IPS DF 19.7 (cell line): Measurements from ENCODE around the gene OR10A3.
"Not testable (repeated sequence)": the region's sequence is repeated elsewhere in the genome, so short reads cannot be mapped to it uniquely, and the experiment has no call there.

Experiments
- DNase-seq: peaks from one replicate; pipeline ENCODE4 v3.0.0-alpha.2; 2013; ENCODE audit warnings: low read depth, low spot score

Gene OR10A3, protein sequence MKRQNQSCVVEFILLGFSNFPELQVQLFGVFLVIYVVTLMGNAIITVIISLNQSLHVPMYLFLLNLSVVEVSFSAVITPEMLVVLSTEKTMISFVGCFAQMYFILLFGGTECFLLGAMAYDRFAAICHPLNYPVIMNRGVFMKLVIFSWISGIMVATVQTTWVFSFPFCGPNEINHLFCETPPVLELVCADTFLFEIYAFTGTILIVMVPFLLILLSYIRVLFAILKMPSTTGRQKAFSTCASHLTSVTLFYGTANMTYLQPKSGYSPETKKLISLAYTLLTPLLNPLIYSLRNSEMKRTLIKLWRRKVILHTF

GRCh38 chr11:7941608-7942007 lies at the start of gene OR10A3:
TSS of gene OR10A3 (minus strand) at chr11:7941708. CDS start at chr11:7939520, 2,188 bp downstream.
- no peak for DNase-seq

- not testable (repeated sequence) for DNase-seq
Observed at GRCh38 chr11:7987560-7987883, 46.0 kb upstream of the OR10A3 start.

- peak; percentile 100 for DNase-seq
Observed at GRCh38 chr11:7986768-7987559, 45.5 kb upstream of the OR10A3 start, which contains the start of gene EIF3F. TSS of gene EIF3F (plus strand) at chr11:7987337. CDS start at chr11:7987353, 16 bp downstream.

GRCh38 chr11:7983832-7984590 lies 42.5 kb upstream of the OR10A3 start:
- DNase-seq: no peak

GRCh38 chr11:7982582-7983119 lies 41.1 kb upstream of the OR10A3 start:
- DNase-seq: no peak

DNA sequence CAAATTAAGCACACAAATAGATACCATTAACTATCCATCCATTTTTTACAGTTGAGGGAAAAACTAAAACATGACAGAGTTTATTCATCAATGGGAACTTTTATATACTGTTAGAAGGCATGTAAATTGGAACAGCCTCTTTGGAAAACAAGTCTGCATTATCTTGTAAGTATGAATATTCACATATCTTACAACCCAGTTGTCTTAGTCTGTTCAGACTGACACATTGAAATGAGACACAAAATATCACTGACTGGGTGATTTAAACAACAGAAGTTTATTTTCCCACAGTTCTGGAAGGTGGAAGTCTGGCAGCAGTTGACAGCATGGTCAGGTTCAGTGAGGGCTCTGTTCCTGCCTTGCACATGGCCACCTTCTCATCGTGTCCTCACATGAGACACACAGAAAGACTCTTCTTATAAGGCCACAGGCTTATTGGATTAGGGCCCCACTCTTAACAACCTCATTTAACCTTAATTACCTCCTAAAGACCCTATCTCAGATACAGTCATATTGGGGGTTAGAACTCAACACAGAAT lies 40.2 kb upstream of the OR10A3 start:
- no peak for DNase-seq

- no peak for DNase-seq
Observed at GRCh38 chr11:7977232-7977917, 35.9 kb upstream of the OR10A3 start.

DNA sequence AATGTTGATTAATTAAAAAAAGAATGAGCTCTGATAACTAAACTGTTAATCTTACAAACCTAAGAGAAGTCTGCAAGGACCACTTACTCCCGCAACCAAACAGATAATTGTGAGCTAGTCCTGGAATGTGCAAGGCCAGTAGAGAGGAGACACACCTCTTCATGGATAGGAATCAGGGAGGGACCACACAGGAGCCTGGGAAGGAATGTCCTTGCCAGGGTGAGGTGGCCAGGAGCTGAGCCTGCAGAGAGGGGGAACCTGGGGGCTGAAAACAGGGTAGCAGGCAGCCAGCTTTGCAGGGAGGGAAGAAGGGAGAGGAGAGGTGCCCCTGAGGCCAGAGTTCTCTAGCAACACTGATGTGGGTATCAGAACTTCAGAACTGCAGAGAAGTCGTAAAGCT lies 33.2 kb upstream of the OR10A3 start:
- DNase-seq: peak; percentile 5

DNA sequence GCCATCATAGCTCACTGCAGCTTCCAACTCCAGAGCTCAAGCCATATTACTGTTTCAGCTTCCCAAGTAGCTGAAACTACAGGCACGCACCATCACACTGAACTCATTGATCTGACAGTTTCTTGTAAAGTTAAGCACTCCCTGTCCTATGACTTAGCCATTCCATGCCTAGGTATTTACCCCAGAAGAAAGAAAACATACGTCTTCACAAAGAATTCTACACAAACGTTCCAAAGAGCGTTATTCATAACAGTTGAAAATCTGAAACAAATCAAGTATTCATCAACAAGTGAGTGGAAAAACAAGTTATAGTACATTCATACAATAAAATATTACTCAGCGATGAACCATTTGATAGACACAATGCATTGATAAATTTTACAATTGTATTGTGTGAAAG lies 31.5 kb upstream of the OR10A3 start:
- no peak for DNase-seq

DNA sequence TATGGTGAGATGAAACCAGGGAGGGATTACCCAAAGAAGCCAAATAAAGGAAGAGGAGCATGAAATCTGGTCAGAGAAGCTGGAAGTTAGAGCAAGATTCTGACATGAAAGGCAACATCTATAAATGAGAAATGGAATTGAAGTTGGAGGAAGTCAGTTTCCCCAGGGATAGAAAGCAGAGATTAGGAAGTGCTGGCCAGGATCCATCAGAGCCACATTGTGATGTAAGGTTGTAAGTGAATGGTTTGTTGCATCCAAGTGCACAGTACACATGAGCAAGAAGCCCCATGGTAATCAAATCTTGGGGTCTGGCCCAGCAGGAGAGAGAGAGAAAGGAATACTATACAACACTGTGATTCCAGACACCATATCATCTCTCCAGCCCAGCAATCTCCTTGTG lies 30.3 kb upstream of the OR10A3 start:
- no peak for DNase-seq

DNA sequence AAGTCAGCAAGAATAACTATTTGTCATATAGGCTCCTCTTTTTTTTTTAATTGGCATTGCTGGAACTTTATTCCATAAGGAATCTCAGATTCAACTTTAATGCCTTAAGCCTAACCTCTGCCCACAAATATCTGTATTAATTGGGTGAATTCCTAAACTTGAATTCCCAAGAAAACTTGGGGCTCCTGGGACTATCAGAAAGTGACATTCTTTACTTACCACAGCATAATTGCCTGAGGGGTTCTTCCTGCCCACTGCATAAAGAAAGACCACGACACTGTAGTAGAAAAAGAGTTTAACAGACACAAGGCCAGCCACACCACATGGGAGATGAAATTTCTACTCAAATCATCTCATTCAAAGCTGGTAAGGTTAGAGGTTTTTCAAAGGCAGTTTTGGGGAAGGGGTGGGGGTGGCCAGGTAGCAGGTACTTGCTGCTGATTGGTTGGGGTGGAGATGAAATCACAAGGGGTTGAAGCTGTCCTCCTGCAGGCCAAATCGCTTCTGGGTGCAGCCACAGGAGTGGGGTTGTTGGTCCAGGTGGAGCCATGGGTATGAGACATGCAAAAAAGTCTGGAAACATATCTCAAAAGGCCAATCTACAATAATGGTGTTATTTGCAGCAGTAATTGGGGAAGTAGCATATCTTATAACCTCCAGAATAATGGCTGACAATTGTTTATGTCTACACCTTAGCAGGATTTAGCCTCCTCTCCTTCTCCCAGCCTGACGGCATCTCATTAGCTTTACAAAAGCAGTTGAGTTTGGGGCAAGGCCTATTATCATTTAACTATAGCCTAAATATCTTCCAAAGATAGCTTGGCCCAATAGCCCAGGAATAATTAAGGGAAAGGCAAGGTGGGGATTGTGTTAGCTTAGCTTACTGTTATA lies 28.5 kb upstream of the OR10A3 start:
- DNase-seq: peak; percentile 33

DNA sequence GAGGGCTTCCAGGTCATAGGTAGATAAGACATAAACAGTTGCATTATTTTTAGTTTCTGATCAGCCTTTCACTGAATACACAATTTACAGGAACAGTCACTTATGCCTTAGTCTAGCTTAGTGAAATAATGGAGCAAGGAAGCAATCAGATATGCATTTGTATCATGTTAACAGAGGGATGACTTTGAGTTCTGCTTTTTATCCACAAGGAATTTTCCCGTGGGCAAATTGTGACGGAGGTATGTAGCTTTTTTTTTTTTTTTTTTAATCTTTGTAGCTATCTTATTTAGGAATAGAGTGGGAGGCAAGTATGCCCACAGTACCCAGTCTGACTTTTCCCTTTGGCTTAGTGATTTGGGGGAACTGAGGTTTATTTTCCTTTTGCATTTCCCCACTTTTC lies 27.2 kb upstream of the OR10A3 start:
- DNase-seq: no peak

DNA sequence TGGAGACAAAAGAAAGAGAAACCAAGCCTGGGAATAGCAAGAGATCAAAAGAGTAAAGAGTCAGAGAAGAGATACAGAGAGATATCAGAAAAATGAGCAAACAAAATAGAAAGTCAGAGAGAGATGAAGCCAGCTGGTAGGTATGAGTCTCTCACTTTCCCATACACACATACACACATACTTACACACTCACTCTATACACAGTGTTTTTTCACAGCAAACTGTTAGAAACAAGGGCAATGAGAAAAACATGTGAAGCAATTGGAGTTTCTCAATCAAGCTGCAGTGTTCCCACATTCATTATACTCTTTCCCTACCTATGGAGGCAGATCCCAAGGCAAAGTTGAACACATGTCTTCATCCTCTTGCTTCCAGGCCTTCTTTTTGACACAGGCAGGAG lies 26.3 kb upstream of the OR10A3 start:
- DNase-seq: no peak

- DNase-seq: no peak
Observed at GRCh38 chr11:7967097-7967496, 25.6 kb upstream of the OR10A3 start.

- no peak for DNase-seq
Observed at GRCh38 chr11:7965386-7965785, 23.9 kb upstream of the OR10A3 start, which contains the start of gene NLRP10. TSS of gene NLRP10 (minus strand) at chr11:7965447. CDS start at chr11:7963495, 1,952 bp downstream.

DNA sequence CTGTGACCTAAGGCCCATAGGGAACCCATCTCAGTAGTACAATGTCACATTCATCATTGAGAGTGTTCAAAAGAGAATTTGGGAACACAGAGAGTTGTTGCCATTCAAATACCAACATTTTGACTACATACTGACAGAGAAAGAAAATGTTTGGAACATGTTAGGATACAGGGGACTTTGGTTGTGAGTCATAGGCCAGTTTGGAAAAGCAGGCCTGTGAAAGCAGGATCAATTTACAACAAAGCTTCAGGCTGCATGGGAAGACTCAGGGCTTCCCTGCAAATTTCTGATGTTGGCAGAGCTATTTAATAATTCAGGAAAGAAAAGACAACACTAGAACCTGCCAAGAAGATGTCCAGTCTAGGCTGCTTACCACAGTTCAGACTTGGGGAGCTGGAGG lies 23.4 kb upstream of the OR10A3 start:
- DNase-seq: no peak

DNA sequence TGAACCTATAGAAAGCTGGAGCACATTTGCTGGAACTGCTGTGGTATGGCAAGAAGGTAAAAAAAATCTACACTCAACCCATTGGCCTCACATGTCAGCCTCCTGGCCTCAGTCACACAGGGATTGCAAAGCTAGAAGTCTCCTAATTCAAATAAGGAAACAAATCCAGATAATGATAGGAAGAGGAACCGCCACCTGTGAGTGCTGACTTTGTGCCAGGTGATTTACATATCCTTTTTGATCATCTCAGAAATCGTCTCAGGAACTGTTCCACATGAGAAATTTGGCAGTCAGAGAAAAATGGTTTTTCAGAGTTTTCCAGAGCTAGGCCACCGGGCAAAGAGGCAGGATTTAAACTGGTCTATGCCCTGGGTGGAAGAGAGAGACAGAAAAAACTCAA lies 22.8 kb upstream of the OR10A3 start:
- DNase-seq: no peak

GRCh38 chr11:7955191-7955590 lies 13.7 kb upstream of the OR10A3 start:
- DNase-seq: no peak

GRCh38 chr11:7949934-7950333 lies 8.4 kb upstream of the OR10A3 start:
- DNase-seq: no peak

GRCh38 chr11:7944123-7944522 lies 2.6 kb upstream of the OR10A3 start:
- no peak for DNase-seq
